Adrenal gland (tissue), 5 donors: ENCODE data around the gene PRKCE.

ENCODE experiments used
- POLR2A ChIP-seq, 2 donors: fragments of 450-650 bp; IDR thresholded peaks; one replicate each; pipeline ENCODE4 v1.6.1; 2017; ENCODE audit warnings: antibody characterized with exemption in 2 of 2, mild to moderate bottlenecking in 2 of 2, moderate library complexity in 1 of 2
- TF ChIP-seq, protein P1 (sequence below), 6 experiments: fragments of 450-650 bp in 4 of 6; fragments of 200-600 bp in 2 of 6; sonication (generic) in 1 of 6; IDR thresholded peaks; 1 replicate in 5 of 6; 2 replicates in 1 of 6; pipeline versions ENCODE4 v1.5.1 to v1.8.0; 2016 to 2021; ENCODE audit warnings: antibody characterized with exemption in 6 of 6, mild to moderate bottlenecking in 2 of 6, moderate library complexity in 1 of 6
- donor health status: DM: no; HTN: no; CAD: no.

DNA sequence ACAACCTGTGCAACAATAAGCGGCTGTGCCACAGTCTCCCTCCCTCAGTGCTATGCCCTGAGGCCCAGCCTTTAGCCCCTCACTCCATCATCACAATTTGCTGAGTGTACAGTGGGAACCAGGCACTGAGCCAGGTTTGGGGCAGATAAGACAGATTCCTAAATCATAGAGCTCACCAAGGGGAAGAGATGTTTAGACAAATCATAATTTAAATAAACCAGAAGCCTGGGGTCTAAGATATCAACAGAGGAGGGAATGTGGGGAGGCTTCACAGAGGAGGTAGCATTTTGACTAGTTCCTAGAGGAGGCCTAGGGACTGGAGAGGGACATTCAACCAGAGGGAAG lies 506.5 kb downstream of the PRKCE start:
- TF ChIP-seq, protein P1, sequence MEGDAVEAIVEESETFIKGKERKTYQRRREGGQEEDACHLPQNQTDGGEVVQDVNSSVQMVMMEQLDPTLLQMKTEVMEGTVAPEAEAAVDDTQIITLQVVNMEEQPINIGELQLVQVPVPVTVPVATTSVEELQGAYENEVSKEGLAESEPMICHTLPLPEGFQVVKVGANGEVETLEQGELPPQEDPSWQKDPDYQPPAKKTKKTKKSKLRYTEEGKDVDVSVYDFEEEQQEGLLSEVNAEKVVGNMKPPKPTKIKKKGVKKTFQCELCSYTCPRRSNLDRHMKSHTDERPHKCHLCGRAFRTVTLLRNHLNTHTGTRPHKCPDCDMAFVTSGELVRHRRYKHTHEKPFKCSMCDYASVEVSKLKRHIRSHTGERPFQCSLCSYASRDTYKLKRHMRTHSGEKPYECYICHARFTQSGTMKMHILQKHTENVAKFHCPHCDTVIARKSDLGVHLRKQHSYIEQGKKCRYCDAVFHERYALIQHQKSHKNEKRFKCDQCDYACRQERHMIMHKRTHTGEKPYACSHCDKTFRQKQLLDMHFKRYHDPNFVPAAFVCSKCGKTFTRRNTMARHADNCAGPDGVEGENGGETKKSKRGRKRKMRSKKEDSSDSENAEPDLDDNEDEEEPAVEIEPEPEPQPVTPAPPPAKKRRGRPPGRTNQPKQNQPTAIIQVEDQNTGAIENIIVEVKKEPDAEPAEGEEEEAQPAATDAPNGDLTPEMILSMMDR (IDR thresholded peaks at IDR 0.05), result no peak
- TF ChIP-seq POLR2A (IDR thresholded peaks at IDR 0.05), result no peak
